Adipocyte (in vitro differentiated cells): ENCODE measurements around the gene PIAS4.

ENCODE experiments used
- DNase-seq: peaks from one replicate; pipeline ENCODE4 v3.0.0-alpha.2; 2015; ENCODE audit warnings: low read depth
- H3K27me3 ChIP-seq: replicated peaks from 2 replicates; pipeline ENCODE4 v1.7.0; 2013; ENCODE audit warnings: mild to moderate bottlenecking, low read length, moderate library complexity; ENCODE audit not compliant: control insufficient read depth, insufficient read depth
- H3K36me3 ChIP-seq: 2 replicates; pipeline ENCODE4 v1.7.0; 2013; ENCODE audit warnings: low read length, mild to moderate bottlenecking, moderate library complexity; ENCODE audit not compliant: control insufficient read depth, insufficient read depth, severe bottlenecking
- H3K4me1 ChIP-seq: 2 replicates; pipeline ENCODE4 v1.7.0; 2013; ENCODE audit warnings: mild to moderate bottlenecking, low read length, moderate library complexity; ENCODE audit not compliant: control insufficient read depth, insufficient read depth
- H3K4me3 ChIP-seq: 2 replicates; pipeline ENCODE4 v1.7.0; 2013; ENCODE audit warnings: mild to moderate bottlenecking, low read length, moderate library complexity
- H3K9ac ChIP-seq: 2 replicates; pipeline ENCODE4 v1.7.0; 2013; ENCODE audit warnings: mild to moderate bottlenecking, low read length, moderate library complexity
- H3K9me3 ChIP-seq: 2 replicates; pipeline ENCODE4 v1.7.0; 2013; ENCODE audit warnings: mild to moderate bottlenecking, low read length, moderate library complexity; ENCODE audit not compliant: control insufficient read depth

The PIAS4 gene

GRCh38 chr19:3968556-3969434 is 38.7 kb upstream of the PIAS4 start:
- H3K36me3 ChIP-seq = peaks cover 40% of the 10 kb centered on the region
- DNase-seq = peak; percentile 99
- no peaks in the 10 kb centered on the region for H3K27me3 ChIP-seq
- H3K4me1 ChIP-seq = peaks cover 27% of the 10 kb centered on the region
- H3K9me3 ChIP-seq = no peaks in the 10 kb centered on the region
- H3K4me3 ChIP-seq = peak overlapping the region; percentile 82
- peak overlapping the region; percentile 89 for H3K9ac ChIP-seq

DNA sequence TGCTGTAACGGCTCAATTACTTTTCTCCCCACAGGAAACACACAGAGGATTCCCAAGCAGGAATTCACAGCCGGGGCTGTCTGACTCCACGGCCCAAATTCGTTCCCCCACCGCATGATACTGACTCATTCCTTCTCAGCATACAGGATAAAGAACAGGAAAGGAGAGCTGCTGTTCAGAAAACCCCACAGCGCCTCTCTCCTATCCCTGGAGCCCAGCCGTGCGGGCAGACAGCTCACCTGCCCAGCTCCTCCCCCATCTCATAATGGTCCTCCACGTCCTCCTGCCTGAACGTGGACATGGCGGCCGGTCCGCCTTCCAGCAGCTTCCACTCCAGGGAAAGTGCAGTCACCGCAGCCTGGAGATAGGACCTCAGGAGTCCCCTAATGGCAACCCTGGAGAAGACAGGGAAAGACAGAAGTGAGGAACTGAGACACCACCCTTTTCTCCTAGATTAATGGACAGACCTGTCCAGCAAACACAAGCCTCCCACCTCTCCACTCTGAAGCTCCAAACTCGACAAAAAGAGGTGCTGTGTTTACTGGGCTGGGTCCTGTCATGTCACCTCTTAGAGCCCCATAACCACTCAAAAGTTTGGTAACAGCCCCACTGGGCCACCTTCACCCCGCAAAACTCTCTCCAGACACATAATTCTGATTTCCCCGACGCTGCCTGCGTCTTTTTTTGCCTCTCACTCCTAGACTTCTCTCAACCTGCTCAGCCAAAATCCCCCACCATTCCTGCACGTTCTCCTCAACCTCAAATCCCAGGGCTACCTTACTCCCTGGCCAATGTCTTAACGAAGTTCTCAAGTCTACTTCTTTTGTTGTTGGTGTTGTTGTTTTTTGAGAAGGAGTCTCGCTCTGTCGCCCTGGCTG is 37.9 kb upstream of the PIAS4 start:
- peak overlapping the region; percentile 82 for H3K4me3 ChIP-seq
- peak; percentile 74 for DNase-seq
- H3K36me3 ChIP-seq = peaks cover 33% of the 10 kb centered on the region
- H3K9me3 ChIP-seq = no peaks in the 10 kb centered on the region
- peaks cover 27% of the 10 kb centered on the region for H3K4me1 ChIP-seq
- H3K9ac ChIP-seq = peak overlapping the region; percentile 89
- no peaks in the 10 kb centered on the region for H3K27me3 ChIP-seq

DNA sequence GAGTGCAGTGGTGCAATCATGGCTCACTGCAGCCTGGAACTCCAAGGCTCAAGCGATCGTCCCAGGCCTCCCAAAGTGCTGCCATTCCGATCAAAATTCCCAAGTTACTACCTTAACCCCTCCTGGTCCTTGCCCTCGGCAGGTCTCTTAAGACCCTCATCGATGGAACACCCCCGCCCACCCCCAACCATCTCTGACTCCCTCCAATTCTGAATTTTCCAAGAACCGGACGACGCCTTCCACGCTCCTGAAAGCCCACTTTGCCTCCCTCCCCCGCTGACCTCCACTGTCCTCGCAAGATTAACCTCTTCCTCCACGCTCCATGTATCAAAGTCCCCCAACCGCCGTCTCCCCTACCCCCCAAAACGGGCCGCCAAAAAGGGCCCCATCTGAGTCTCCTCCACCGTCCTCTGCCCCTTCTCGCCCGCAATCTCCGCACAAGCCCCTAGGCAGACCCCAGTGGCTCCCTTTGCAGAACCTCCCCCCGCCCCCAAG is 37.2 kb upstream of the PIAS4 start:
- Histone ChIP-seq H3K9ac (peak overlapping the region; percentile 89), H3K4me3 (peak overlapping the region; percentile 82), H3K36me3 (peaks cover 32% of the 10 kb centered on the region), H3K4me1 (peaks cover 27% of the 10 kb centered on the region), H3K27me3 (no peaks in the 10 kb centered on the region), H3K9me3 (no peaks in the 10 kb centered on the region)
- no peak for DNase-seq

GRCh38 chr19:3970808-3971598 is 36.5 kb upstream of the PIAS4 start, which contains the start of gene DAPK3:
Gene DAPK3 (minus strand): TSS chr19:3971099. CDS start chr19:3969735, 1,364 bp downstream.
- peak within 1 kb of the TSS; percentile 82 for H3K4me3 ChIP-seq
- no peaks in the 10 kb centered on the region for H3K27me3 ChIP-seq
- H3K4me1 ChIP-seq = peaks cover 27% of the 10 kb centered on the region
- peak within 1 kb of the TSS; percentile 89 for H3K9ac ChIP-seq
- no peaks in the 10 kb centered on the region for H3K9me3 ChIP-seq
- peak; percentile 99 for DNase-seq
- peaks cover 32% of the 10 kb centered on the region for H3K36me3 ChIP-seq

DNA sequence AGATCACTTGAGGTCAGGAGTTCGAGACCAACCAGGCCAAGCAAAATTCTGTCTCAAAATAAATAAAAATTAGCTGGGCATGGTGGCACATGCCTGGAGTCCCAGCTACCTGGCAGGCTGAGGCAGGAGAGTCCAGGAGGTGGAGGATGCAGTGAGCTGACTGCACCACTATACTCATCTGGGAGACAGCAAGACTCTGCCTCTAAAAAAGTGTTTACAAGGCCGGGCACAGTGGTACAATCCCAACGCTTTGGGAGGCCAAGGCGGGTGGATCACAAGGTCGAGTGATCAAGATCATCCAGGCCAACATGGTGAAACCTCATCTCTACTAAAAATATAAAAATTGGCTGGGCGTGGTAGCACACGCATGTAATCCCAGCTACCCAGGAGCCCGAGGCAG is 32.4 kb upstream of the PIAS4 start:
- DNase-seq = no peak
- Histone ChIP-seq H3K4me1 (peaks cover 5% of the 10 kb centered on the region), H3K9ac (peak overlapping the region; percentile 39), H3K9me3 (no peaks in the 10 kb centered on the region), H3K36me3 (peaks cover 50% of the 10 kb centered on the region), H3K4me3 (no peak overlapping the region), H3K27me3 (no peaks in the 10 kb centered on the region)

DNA sequence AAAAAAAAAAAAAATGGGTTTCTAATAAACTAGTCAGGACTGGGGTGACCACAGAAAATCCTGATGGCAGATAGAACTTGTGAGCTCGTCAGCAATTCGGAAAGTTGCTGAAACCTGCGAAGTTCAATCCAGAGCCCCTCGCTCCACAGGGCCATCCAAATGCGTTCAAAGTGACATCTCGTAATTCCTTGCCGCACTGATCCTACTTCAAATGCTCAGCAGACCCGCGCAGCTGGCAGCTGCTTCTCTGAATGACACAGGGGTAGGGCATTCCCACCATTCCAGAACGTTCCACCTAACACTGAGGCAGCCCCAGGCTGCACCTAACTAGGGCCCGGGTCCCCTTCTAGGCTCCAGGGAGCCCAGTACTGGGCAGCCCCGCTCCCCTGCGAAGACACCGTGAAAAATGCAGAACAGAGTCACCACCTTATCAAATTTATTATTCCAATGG is 31.9 kb upstream of the PIAS4 start:
- Histone ChIP-seq H3K4me3 (no peak overlapping the region), H3K27me3 (no peaks in the 10 kb centered on the region), H3K4me1 (peaks cover 5% of the 10 kb centered on the region), H3K36me3 (peaks cover 55% of the 10 kb centered on the region), H3K9ac (no peak overlapping the region), H3K9me3 (no peaks in the 10 kb centered on the region)
- no peak for DNase-seq

DNA sequence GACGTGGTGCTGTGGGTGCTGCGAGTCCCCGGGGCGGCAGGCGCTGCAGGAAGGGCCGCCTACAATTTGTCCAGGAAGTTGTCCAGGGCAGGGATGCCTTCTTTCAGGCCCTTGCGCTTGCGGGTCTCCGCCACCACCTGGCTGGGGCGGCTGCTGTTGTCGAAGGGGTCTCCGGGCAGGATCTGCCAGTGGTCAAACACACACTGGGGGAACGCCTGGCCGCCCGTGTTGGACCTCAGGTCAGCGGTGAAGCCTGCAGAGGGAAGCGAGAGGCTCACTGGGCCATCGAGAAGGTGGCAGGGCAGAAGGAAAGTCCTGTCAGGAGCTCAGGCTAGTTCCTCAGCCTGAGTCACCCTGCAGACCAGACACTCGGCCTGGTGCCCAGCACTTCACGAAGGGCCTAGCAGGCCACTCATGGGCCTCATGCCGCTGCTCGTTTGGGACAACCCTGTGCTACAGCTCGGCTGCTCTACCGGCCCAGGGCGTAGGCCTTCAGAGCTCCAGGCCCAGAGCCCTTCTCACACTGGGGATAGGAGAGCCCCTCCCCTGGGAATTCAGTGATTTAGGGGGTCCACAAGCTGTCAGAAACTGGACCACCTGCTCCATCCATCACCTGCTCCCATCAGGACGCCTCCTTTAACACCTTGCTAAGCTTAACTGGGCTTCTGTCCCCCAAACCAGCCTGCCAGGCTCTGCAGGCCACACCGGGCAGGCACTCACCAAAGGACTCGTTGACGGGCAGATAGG is 30.9 kb upstream of the PIAS4 start:
- Histone ChIP-seq H3K27me3 (no peaks in the 10 kb centered on the region), H3K36me3 (peaks cover 65% of the 10 kb centered on the region), H3K9me3 (no peaks in the 10 kb centered on the region), H3K9ac (no peak overlapping the region), H3K4me1 (peaks cover 6% of the 10 kb centered on the region), H3K4me3 (no peak overlapping the region)
- DNase-seq = no peak

- no peak for DNase-seq
- no peaks in the 10 kb centered on the region for H3K27me3 ChIP-seq
- no peaks in the 10 kb centered on the region for H3K9me3 ChIP-seq
Measured at GRCh38 chr19:3977242-3978143, 30.0 kb upstream of the PIAS4 start.

DNA sequence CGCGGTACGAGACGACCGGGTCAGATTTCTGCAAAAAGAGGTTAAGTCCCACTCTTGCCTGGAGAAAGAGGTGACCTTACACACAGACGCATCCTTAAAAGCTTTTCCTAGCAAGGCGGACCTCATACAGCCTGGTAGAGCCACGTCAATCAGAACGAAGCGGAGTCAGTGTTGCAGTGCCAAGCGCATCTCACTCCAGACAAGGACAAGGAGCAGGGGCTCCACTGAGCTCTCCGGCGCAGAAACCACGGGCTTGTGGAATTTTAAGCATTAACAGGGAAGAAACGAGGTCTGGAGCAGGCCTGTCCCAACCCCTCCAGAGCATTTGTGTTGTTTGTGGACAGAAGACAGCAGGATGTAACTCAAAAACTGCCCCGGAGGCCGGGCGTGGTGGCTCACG is 29.4 kb upstream of the PIAS4 start:
- H3K9me3 ChIP-seq = no peaks in the 10 kb centered on the region
- H3K4me3 ChIP-seq = no peak overlapping the region
- H3K4me1 ChIP-seq = peaks cover 20% of the 10 kb centered on the region
- DNase-seq = no peak
- H3K36me3 ChIP-seq = peaks cover 80% of the 10 kb centered on the region
- no peaks in the 10 kb centered on the region for H3K27me3 ChIP-seq
- no peak overlapping the region for H3K9ac ChIP-seq

More at GRCh38 chr19:3977242-3978143, 30.0 kb upstream of the PIAS4 start:
- Histone ChIP-seq H3K36me3 (peaks cover 73% of the 10 kb centered on the region), H3K4me3 (no peak overlapping the region), H3K4me1 (peaks cover 14% of the 10 kb centered on the region), H3K9ac (no peak overlapping the region)
